H1 (cell line): ENCODE data around the gene AMIGO2. TPM values are rescaled to one million over a fixed set of nuclear protein-coding genes. Genes with fewer than 3 reads are reported as not detected.

Experiments used
- CTCF ChIA-PET: fragments of 300-600 bp; sonication (Branson Sonifier 250); formaldehyde crosslinking; loops from one replicate; lab custom pipeline; 2021; ENCODE audit not compliant: partially characterized antibody; lab: Charles Lee
- POLR2A ChIA-PET: fragments of 300-600 bp; sonication (Branson Sonifier 250); formaldehyde crosslinking; loops from one replicate; lab custom pipeline; 2021; ENCODE audit warnings: inconsistent platforms; ENCODE audit not compliant: partially characterized antibody; lab: Charles Lee
- DNase-seq, 2 experiments: peaks; one replicate each; pipeline versions ENCODE4 v3.0.0 to v3.0.0-alpha.2; 2010 to 2022; ENCODE audit warnings: low spot score in 2 of 2, low read depth in 1 of 2, mixed read lengths in 1 of 2
- FAIRE-seq: peaks from 2 replicates; lab custom pipeline; 2011; peaks lifted over from hg19 to GRCh38; lab: Jason Lieb, UNC
- H2AFZ ChIP-seq: 2 replicates; pipeline ENCODE4 v1.8.1; 2012; ENCODE audit warnings: low read length, inconsistent platforms
- H2AK5ac ChIP-seq: 2 replicates; pipeline ENCODE4 v1.6.1; 2013; ENCODE audit warnings: low read depth, low read length
- H2BK120ac ChIP-seq: replicated peaks from 2 replicates; pipeline ENCODE3; 2013; ENCODE audit warnings: low read depth, low read length, inconsistent platforms
- H2BK12ac ChIP-seq: 2 replicates; pipeline ENCODE4 v1.6.1; 2013; ENCODE audit warnings: low read depth, low read length
- H2BK15ac ChIP-seq: 2 replicates; pipeline ENCODE4 v1.6.1; 2013; ENCODE audit warnings: low read length
- H2BK20ac ChIP-seq: 2 replicates; pipeline ENCODE4 v1.6.1; 2013; ENCODE audit warnings: low read length
- H2BK5ac ChIP-seq: 2 replicates; pipeline ENCODE4 v1.6.1; 2013; ENCODE audit warnings: low read depth, low read length
- H3K14ac ChIP-seq: 2 replicates; pipeline ENCODE4 v1.6.1; 2013; ENCODE audit warnings: inconsistent platforms; ENCODE audit not compliant: insufficient read length
- H3K18ac ChIP-seq: 2 replicates; pipeline ENCODE4 v1.6.1; 2013; ENCODE audit warnings: low read length; ENCODE audit errors: extremely low read depth
- H3K23ac ChIP-seq: 2 replicates; pipeline ENCODE4 v1.6.1; 2013; ENCODE audit warnings: inconsistent platforms; ENCODE audit not compliant: insufficient read length
- H3K23me2 ChIP-seq: 2 replicates; pipeline ENCODE4 v1.6.1; 2013; ENCODE audit warnings: low read depth, low read length
- H3K27ac ChIP-seq: 2 replicates; pipeline ENCODE4 v1.6.1; 2011; ENCODE audit warnings: low read depth, low read length, inconsistent platforms
- H3K27me3 ChIP-seq, 4 experiments: replicated peaks in 1 of 4; 1 replicate in 1 of 4; 2 replicates in 3 of 4; pipeline versions ENCODE4 v1.6.1 to v1.8.1; 2011 to 2013; ENCODE audit warnings: low read length in 3 of 4, mild to moderate bottlenecking in 3 of 4, inconsistent platforms in 2 of 4, mixed read lengths in 2 of 4, moderate library complexity in 1 of 4; ENCODE audit not compliant: control insufficient read depth in 3 of 4, insufficient read depth in 3 of 4; ENCODE audit errors: extremely low read depth in 1 of 4
- H3K36me3 ChIP-seq, 4 experiments: 2 replicates each; pipeline versions ENCODE4 v1.6.1 to v1.8.1; 2011 to 2013; ENCODE audit warnings: mild to moderate bottlenecking in 4 of 4, low read length in 3 of 4, moderate library complexity in 2 of 4, control low read depth in 1 of 4, inconsistent platforms in 1 of 4; ENCODE audit not compliant: insufficient read depth in 4 of 4, control insufficient read depth in 2 of 4
- H3K4ac ChIP-seq: replicated peaks from 2 replicates; pipeline ENCODE3; 2013; ENCODE audit warnings: low read length, low read depth, mixed read lengths, inconsistent platforms; ENCODE audit not compliant: insufficient read length
- H3K4me1 ChIP-seq, 4 experiments: replicated peaks in 1 of 4; 1 replicate in 1 of 4; 2 replicates in 3 of 4; pipeline versions ENCODE4 v1.6.1 to v1.8.1; 2011 to 2013; ENCODE audit warnings: low read length in 3 of 4, inconsistent platforms in 2 of 4, mixed read lengths in 1 of 4; ENCODE audit not compliant: insufficient read depth in 4 of 4, control insufficient read depth in 3 of 4
- H3K4me2 ChIP-seq, 2 experiments: 2 replicates each; pipeline versions ENCODE4 v1.6.1 to v1.8.1; 2011 to 2013; ENCODE audit warnings: low read depth in 2 of 2, low read length in 2 of 2, control low read depth in 1 of 2, inconsistent platforms in 1 of 2, mild to moderate bottlenecking in 1 of 2; ENCODE audit not compliant: insufficient read depth in 1 of 2
- H3K4me3 ChIP-seq, 4 experiments: fragments of 200-600, 300-600 bp in 1 of 4; sonication (generic), shearing (Covaris generic), sonication (Bioruptor Twin) in 1 of 4; 2 replicates each; pipeline versions ENCODE4 v1.5.1 to v1.8.1; 2011 to 2016; ENCODE audit warnings: low read length in 4 of 4, low read depth in 3 of 4, control low read depth in 2 of 4, inconsistent platforms in 2 of 4, mild to moderate bottlenecking in 2 of 4, mixed read lengths in 1 of 4, moderate library complexity in 1 of 4; ENCODE audit not compliant: insufficient read depth in 2 of 4; ENCODE audit errors: extremely low read depth in 1 of 4
- H3K56ac ChIP-seq: replicated peaks from 2 replicates; pipeline ENCODE3; 2013; ENCODE audit warnings: low read depth, mild to moderate bottlenecking, mixed read lengths, low read length, inconsistent platforms; ENCODE audit not compliant: insufficient read length
- H3K79me1 ChIP-seq: 2 replicates; pipeline ENCODE4 v1.6.1; 2013; ENCODE audit warnings: low read depth, low read length, control low read depth
- H3K79me2 ChIP-seq, 2 experiments: 2 replicates each; pipeline versions ENCODE4 v1.6.1 to v1.8.1; 2012 to 2013; ENCODE audit warnings: low read length in 2 of 2, mild to moderate bottlenecking in 2 of 2, inconsistent platforms in 1 of 2; ENCODE audit not compliant: insufficient read depth in 2 of 2, control insufficient read depth in 1 of 2
- H3K9ac ChIP-seq, 4 experiments: replicated peaks in 1 of 4; 1 replicate in 1 of 4; 2 replicates in 3 of 4; pipeline versions ENCODE4 v1.6.1 to v1.8.1; 2011 to 2013; ENCODE audit warnings: low read depth in 3 of 4, low read length in 3 of 4, control low read depth in 2 of 4, mild to moderate bottlenecking in 2 of 4, moderate library complexity in 2 of 4, inconsistent platforms in 1 of 4; ENCODE audit errors: extremely low read depth in 1 of 4
- H3K9me3 ChIP-seq, 2 experiments: 2 replicates each; pipeline versions ENCODE4 v1.6.1 to v1.8.1; 2012 to 2013; ENCODE audit warnings: mild to moderate bottlenecking in 2 of 2, moderate library complexity in 2 of 2, control low read depth in 1 of 2, inconsistent platforms in 1 of 2, low read depth in 1 of 2, low read length in 1 of 2, mixed read lengths in 1 of 2; ENCODE audit not compliant: insufficient read depth in 2 of 2
- H4K20me1 ChIP-seq, 2 experiments: replicated peaks in 1 of 2; 2 replicates each; pipeline versions ENCODE3 to v1.8.1; 2011 to 2013; ENCODE audit warnings: inconsistent platforms in 2 of 2, low read length in 2 of 2, mild to moderate bottlenecking in 1 of 2; ENCODE audit not compliant: insufficient read depth in 2 of 2, control insufficient read depth in 1 of 2
- H4K5ac ChIP-seq: 2 replicates; pipeline ENCODE4 v1.6.1; 2013; ENCODE audit warnings: low read length, low read depth, mixed read lengths, inconsistent platforms; ENCODE audit not compliant: insufficient read length
- H4K8ac ChIP-seq: 2 replicates; pipeline ENCODE4 v1.8.0; 2013; ENCODE audit warnings: mild to moderate bottlenecking, moderate library complexity, low read length, inconsistent platforms; ENCODE audit not compliant: insufficient read depth; ENCODE audit errors: extremely low read depth
- H4K91ac ChIP-seq: replicated peaks from 2 replicates; pipeline ENCODE3; 2013; ENCODE audit warnings: low read length, mixed read lengths, inconsistent platforms; ENCODE audit not compliant: insufficient read length
- BCL11A ChIP-seq, 2 experiments: IDR thresholded peaks; one replicate each; pipeline ENCODE4 v1.6.1; 2011; ENCODE audit warnings: low read depth in 2 of 2, low read length in 2 of 2, mild to moderate bottlenecking in 2 of 2
- BRCA1 ChIP-seq: IDR thresholded peaks from 2 replicates; pipeline ENCODE4 v1.6.1; 2012; ENCODE audit warnings: low read depth, low read length, improper control_type of control experiment
- CBX5 ChIP-seq: fragments of 300-800, 300-1000 bp; sonication (generic); IDR thresholded peaks from 2 replicates; pipeline ENCODE4 v1.7.1; 2016; ENCODE audit warnings: antibody characterized with exemption, low read length, low read depth
- EGR1 ChIP-seq: IDR thresholded peaks from 2 replicates; pipeline ENCODE4 v1.6.1; 2011; ENCODE audit warnings: low read depth, low read length, borderline replicate concordance
- PHF8 ChIP-seq: fragments of 200-600 bp; sonication (generic); conservative IDR thresholded peaks from 2 replicates; pipeline ENCODE4 v1.7.1; 2012; ENCODE audit warnings: low read depth, mild to moderate bottlenecking, inconsistent platforms, low read length, moderate library complexity
- POLR2AphosphoS5 ChIP-seq: IDR thresholded peaks from 2 replicates; pipeline ENCODE4 v1.6.1; 2011; ENCODE audit warnings: low read depth, low read length
- POU5F1 ChIP-seq: IDR thresholded peaks from 2 replicates; pipeline ENCODE4 v1.6.1; 2011; ENCODE audit warnings: low read depth, mild to moderate bottlenecking, low read length, moderate library complexity
- SIX5 ChIP-seq: IDR thresholded peaks from 2 replicates; pipeline ENCODE4 v1.6.1; 2011; ENCODE audit warnings: mild to moderate bottlenecking, low read depth, low read length
- TBP ChIP-seq: IDR thresholded peaks from 2 replicates; pipeline ENCODE4 v1.6.1; 2011; ENCODE audit warnings: low read depth, low read length, improper control_type of control experiment
- WGBS, 2 experiments: shearing (Covaris generic) in 1 of 2; methylation state at CpG; one replicate each; pipeline versions ENCODE4 v1.1.6 to v1.1.7; 2013 to 2015; ENCODE audit warnings: low lambda C conversion rate in 2 of 2, mixed read lengths in 2 of 2, inconsistent platforms in 1 of 2, low coverage in 1 of 2, missing lambda C conversion rate in 1 of 2; ENCODE audit not compliant: insufficient replicate concordance in 2 of 2, insufficient coverage in 1 of 2, insufficient read length in 1 of 2; ENCODE audit errors: extremely low coverage in 1 of 2, missing lambda C conversion rate in 1 of 2; 5-methylcytosine and 5-hydroxymethylcytosine counted together
- polyA plus RNA-seq, 7 experiments: library from polyadenylated mRNA; depleted of rRNA in 3 of 7; stranded (reverse) in 5 of 7; unstranded in 2 of 7; fragments of >200 nt in 5 of 7; fragments of 200-250 nt in 2 of 7; gene quantifications; 1 replicate in 5 of 7; 2 replicates in 1 of 7; 4 replicates in 1 of 7; pipeline versions ENCODE4 v1.2.1 to v1.2.3, GENCODE V29; 2011 to 2013; ENCODE audit warnings: missing spikeins in 2 of 7, mixed read lengths in 2 of 7
- total RNA-seq: library from RNA; stranded (reverse); fragmentation: NEBNext Ultra II Directional; extraction: Animal tissue kit (Norgen Biotek cat#: 25700); gene quantifications from 2 replicates; pipeline ENCODE4 v1.2.1, GENCODE V29; 2021
- TF ChIP-seq, protein P1 (sequence below), 3 experiments: IDR thresholded peaks; 1 replicate in 2 of 3; 2 replicates in 1 of 3; pipeline versions ENCODE4 v1.5.1 to v1.6.1; 2011; ENCODE audit warnings: low read length in 3 of 3, mild to moderate bottlenecking in 3 of 3, inconsistent platforms in 2 of 3, low read depth in 1 of 3, moderate library complexity in 1 of 3; ENCODE audit not compliant: insufficient read depth in 1 of 3; ENCODE audit errors: control extremely low read depth in 1 of 3
- TF ChIP-seq, protein P2 (sequence below): IDR thresholded peaks from 2 replicates; pipeline ENCODE4 v1.6.1; 2012; ENCODE audit warnings: inconsistent platforms

The AMIGO2 gene
- total and polyA plus RNA-seq, 2 of the 8 experiments (the other 6 are each of a cell fraction or from before 2014, with no cell fraction given): 1.7 to 3.3 TPM

DNA sequence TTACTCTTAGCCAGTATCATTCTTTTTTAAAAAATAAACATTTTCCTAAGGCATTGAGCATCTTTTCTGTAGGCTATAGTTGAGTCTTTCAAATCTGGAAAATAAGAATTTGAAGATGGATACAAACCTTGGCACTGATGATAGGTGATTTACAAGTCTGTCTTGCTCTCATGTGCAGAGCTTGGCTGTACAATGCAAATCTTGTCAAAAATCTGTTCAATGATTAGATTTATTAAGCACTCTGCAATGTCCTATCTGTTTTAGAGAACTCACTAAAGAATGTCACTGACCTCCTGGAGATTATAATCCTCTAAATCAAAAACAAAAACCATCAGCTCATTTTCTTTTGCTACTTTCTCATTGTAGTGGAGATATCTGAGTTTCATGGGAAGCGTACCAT, 42.8 kb upstream of the AMIGO2 start:
- Histone ChIP-seq H4K8ac (no peak overlapping the region), H4K91ac (no peak overlapping the region), H3K23ac (no peak overlapping the region), H3K4me2 (no peak overlapping the region), H3K27ac (no peak overlapping the region), H4K20me1 (no peaks in the 10 kb centered on the region), H2BK15ac (no peak overlapping the region), H3K79me1 (no peaks in the 10 kb centered on the region), H3K27me3 (no peaks in the 10 kb centered on the region), H2AK5ac (no peak overlapping the region), H3K4me3 (no peak overlapping the region), H2AFZ (no peak overlapping the region), H3K23me2 (no peaks in the 10 kb centered on the region), H3K14ac (no peak overlapping the region), H3K36me3 (no peaks in the 10 kb centered on the region), H4K5ac (no peak overlapping the region), H2BK5ac (no peak overlapping the region), H2BK20ac (no peak overlapping the region), H3K56ac (no peak overlapping the region), H2BK120ac (no peak overlapping the region), H3K9me3 (no peaks in the 10 kb centered on the region), H2BK12ac (no peak overlapping the region), H3K4ac (no peak overlapping the region), H3K18ac (no peak overlapping the region), H3K9ac (no peak overlapping the region), H3K79me2 (no peaks in the 10 kb centered on the region), H3K4me1 (no peaks in the 10 kb centered on the region)
- 85% methylated on average over 1 of the region's 1 CpG; no CpG with 5 or more reads in 1 of the 2 experiments for WGBS, 2 experiments
- no peak for FAIRE-seq
- no peak for DNase-seq
- ChIA-PET POLR2A (no interaction called here), CTCF (no interaction called here)
- TF ChIP-seq TBP (no peak), CBX5 (no peak), BRCA1 (no peak), EGR1 (no peak), POLR2AphosphoS5 (no peak), PHF8 (no peak), POU5F1 (no peak), BCL11A (IDR thresholded peaks at IDR 0.05; ENCODE audit: low read depth in 2 of 2, low read length in 2 of 2) (no peak), SIX5 (no peak)
- TF ChIP-seq, protein P1, sequence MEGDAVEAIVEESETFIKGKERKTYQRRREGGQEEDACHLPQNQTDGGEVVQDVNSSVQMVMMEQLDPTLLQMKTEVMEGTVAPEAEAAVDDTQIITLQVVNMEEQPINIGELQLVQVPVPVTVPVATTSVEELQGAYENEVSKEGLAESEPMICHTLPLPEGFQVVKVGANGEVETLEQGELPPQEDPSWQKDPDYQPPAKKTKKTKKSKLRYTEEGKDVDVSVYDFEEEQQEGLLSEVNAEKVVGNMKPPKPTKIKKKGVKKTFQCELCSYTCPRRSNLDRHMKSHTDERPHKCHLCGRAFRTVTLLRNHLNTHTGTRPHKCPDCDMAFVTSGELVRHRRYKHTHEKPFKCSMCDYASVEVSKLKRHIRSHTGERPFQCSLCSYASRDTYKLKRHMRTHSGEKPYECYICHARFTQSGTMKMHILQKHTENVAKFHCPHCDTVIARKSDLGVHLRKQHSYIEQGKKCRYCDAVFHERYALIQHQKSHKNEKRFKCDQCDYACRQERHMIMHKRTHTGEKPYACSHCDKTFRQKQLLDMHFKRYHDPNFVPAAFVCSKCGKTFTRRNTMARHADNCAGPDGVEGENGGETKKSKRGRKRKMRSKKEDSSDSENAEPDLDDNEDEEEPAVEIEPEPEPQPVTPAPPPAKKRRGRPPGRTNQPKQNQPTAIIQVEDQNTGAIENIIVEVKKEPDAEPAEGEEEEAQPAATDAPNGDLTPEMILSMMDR (IDR thresholded peaks at IDR 0.05; ENCODE audit: control extremely low read depth in 1 of 3, insufficient read depth in 1 of 3, low read depth in 1 of 3, low read length in 3 of 3): no peak
- TF ChIP-seq, protein P2, sequence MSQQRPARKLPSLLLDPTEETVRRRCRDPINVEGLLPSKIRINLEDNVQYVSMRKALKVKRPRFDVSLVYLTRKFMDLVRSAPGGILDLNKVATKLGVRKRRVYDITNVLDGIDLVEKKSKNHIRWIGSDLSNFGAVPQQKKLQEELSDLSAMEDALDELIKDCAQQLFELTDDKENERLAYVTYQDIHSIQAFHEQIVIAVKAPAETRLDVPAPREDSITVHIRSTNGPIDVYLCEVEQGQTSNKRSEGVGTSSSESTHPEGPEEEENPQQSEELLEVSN: no peak
